ENCODE data around the gene INTS6.
"Not testable (repeated sequence)": the region's sequence is repeated elsewhere in the genome, so short reads cannot be mapped to it uniquely, and the experiment has no call there.

The INTS6 gene

DNA sequence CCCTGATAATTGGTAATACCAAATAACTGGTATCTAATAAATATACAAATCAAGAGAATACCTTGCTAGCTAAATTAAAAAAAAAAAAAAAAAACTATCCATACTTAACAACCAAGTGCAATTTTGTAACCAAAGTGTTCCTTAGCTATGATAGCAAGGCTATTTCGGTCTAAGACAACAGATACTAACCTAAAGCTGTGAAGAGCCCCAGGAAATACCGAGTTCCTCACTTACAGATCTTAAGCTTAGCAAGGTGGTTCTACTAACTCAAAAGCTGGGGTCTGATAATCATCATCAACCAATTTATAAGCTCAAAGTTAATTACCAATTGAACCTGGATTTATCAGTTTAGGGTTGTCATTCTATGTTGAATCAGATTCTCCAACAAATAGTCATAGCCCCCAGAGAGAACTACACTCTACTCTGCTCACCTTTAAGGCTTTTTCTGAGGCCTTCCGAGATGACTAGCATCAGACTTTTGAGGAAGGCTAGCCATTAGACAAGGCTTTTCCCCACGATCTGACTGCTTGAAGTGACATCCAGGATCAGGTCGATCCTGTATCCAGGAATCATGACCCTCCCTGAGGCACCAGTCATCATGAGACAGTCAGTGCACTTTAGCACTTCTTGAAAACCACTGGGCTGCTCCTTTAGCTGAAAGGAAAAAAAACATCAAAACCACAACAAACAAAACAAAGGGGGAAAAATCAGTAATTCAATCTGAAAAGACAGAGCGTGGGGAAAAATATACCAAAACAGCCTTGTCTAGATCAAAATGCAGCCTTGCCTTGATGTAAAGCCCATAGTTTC lies 31.9 kb downstream of the INTS6 start:
- DNase-seq, result no peak
- in situ Hi-C loops (cut with MboI; ENCODE audit: low pct_unique_long_range_greater_than_20kb, low sequenced_read_pairs), result no loop called here

DNA sequence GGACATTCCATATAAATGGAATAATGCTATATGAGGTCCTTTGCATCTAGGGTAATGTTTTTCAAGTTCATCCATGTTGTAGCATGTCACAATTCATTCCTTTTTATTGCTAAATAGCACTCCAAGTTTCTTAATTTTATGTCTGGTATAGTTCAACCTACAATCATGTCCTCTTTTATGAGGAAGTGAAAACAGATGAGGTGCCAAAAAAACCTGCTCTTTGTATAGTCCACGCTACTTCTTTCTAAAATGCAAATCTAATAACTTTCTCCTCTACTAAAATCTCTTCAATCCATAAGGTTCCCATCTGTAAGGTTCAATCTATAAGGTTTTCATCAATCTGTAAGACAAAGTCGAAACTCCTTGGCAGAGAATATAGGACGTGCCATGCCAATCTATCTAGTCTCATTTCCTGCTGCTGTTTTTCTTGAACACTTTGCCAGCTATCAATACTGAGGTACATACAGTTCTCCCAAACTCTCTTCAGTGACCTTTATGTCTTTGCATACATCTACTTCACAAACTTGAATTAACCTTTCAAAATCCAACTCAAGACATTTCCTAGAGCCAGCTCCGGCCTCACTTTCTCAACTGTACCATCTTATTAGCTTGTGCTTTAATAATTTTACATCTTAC lies 33.7 kb downstream of the INTS6 start:
- no peak for DNase-seq
- in situ Hi-C loops (cut with MboI; ENCODE audit: low pct_unique_long_range_greater_than_20kb, low sequenced_read_pairs), result no loop called here

DNA sequence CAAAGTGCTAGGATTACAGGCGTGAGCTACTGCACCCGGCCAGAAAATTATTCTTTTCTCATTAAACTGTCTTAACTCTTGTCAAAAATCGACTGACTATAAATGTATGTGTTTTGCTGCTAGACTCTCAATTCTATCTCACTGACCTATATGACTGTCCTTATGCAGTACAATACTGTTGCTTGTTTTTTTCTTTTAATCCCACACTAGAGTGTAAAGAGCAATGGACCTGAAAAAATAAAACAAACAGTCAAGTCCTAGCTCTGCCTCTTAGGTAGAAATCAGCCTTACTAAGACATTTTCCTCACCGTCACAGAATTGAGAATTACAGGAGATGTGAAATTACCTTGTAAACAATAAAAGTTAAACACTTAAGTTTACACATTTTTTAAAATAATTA lies 35.1 kb downstream of the INTS6 start:
- no peak for DNase-seq
- in situ Hi-C loops (cut with MboI; ENCODE audit: low pct_unique_long_range_greater_than_20kb, low sequenced_read_pairs), result no loop called here

DNA sequence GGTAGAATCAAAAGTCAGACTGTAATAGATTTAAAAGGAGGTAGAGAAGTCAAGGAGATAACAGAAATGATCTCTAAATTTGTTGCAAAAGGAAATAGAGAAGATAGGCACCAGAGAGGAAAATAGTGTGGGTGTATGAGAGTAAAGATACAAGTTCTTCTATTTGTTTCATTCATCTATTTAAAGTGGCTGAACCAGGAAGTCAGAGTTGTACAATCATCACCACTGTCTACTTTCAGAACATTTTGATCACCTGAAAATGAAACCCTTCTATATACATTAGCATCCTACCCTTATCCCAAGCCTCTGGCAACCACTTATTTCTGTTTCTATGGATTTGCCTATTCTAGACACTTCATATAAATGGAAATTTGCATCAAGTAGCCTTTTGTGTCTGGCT lies 36.7 kb downstream of the INTS6 start:
- in situ Hi-C loops (cut with MboI; ENCODE audit: low pct_unique_long_range_greater_than_20kb, low sequenced_read_pairs), result no loop called here
- no peak for DNase-seq

DNA sequence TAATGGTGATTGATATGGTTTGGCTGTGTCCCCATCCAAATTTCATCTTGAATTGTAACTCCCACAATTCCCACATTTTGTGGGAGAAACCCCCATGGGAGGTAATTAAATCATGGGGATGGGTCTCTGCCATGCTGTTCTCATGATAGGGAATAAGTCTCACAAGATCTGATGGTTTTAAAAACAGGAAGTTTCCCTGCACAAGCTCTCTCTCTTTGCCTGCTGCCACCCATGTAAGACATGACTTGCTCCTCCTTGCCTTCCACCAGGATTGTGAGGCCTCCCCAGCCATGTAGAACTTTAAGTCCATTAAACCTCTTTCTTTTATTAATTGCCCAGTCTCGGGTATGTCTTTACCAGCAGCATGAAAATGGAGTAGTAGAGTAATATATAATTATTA lies 37.5 kb downstream of the INTS6 start:
- DNase-seq; in situ Hi-C loops (cut with MboI; ENCODE audit: low pct_unique_long_range_greater_than_20kb, low sequenced_read_pairs): not testable (repeated sequence)

DNA sequence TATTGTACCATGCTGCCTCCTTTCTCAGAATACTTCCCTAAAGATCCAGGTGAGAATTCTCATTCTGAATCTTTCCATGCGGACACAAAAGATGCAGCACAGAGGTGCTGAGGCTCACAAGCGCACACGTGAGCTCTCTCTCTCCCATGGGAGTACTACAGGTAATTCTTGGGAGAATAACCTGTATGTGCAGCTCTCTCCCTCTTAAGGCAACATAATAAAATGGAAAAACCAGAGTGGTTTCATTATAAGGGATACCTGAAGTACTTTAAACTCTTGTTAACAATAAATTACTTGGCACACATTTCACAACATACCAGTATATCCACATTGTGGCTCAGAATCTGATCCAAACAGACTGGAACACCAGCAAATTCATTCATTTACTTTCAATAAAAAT lies 40.4 kb downstream of the INTS6 start:
- no peak for DNase-seq
- in situ Hi-C loops (cut with MboI; ENCODE audit: low pct_unique_long_range_greater_than_20kb, low sequenced_read_pairs), result no loop called here

DNA sequence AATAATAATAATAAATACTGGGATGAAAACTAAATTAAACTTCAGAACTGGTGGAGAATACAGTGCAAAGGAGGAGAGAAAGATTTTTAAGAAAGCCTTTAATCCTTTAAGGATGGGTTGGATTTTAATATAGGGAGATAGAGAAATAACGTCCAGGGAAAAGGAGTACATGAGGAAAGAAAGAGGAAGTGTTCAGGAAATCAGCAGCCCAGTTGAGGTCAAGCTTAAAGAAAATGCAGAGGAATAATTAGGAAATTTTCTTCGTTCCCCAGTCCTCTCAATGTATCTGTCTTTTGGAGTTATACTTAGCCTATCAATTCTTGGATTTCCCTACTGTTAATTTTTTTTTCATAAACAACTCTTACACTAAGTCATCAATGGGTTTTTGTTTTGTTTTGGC lies 47.7 kb downstream of the INTS6 start:
- in situ Hi-C loops (cut with MboI; ENCODE audit: low pct_unique_long_range_greater_than_20kb, low sequenced_read_pairs), result no loop called here
- DNase-seq, result no peak

DNA sequence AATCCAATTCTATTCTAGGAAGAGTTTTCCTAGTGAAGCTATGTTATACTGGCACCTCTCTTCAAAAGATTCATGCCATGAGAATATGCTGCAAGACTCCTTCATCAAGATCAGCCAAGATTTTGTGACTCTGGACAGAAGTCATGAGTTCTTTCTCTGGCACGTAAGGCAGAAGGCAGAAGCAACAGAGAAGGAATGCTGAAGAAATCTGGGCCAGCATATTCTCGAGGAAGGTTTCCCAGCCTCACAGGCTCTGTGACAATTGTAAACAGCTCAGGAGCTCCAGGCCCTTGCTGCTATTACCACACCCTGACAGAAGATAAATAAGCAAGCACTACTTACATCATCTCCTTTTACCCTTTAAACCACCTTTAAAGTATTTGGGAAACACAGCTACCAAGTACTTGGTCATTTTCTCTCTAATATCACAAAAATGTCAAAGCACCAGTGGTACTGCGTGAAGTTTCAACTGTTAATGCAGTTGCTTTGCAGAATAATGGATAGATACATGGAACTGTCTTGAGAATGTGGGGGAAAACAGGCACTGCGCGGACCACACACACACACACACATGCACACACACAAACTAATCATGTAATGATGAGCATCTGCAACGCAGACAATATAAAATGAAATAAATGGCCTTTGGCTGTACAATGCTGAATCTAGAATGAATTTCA lies 55.4 kb downstream of the INTS6 start:
- no peak for DNase-seq
- in situ Hi-C loops (cut with MboI; ENCODE audit: low pct_unique_long_range_greater_than_20kb, low sequenced_read_pairs), result no loop called here

DNA sequence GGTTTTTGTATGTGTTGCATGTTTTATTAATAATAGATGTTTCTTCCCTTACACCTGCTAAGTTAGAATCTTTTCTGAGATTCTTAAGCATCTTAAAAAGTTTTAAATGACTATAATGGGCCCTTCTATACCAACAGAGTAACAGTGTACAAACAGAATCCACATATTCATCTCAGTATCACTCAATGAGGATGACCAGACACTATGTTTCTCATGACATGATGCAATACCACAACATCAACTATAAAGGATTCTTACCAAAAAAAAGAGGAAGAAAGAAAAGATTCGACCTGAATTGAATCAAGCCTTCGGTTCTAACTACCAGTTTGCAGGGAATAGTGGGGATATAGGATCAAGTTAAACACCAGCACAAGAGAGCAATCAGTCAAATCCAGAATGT lies 56.5 kb downstream of the INTS6 start:
- DNase-seq, result peak; percentile 77
- in situ Hi-C loops (cut with MboI; ENCODE audit: low pct_unique_long_range_greater_than_20kb, low sequenced_read_pairs), result no loop called here

DNA sequence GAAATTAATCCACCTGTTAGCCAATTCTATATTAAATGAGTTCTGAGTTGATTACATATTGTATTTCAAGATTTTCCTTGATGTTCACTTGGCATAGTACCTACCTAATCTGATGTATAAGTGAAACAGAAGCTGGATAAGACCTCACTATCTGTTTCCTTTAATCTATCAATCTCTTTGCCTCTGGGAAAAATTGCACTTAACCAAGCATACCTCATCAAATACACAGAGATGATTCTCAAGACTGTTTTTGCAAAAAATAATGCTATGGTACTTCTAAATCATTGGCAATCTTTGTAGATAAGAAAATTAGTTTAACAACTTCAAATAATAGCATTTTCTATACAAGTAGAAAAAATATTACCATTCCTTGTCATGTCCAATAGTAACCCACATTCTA lies 58.1 kb downstream of the INTS6 start:
- in situ Hi-C loops (cut with MboI; ENCODE audit: low pct_unique_long_range_greater_than_20kb, low sequenced_read_pairs), result no loop called here
- no peak for DNase-seq

DNA sequence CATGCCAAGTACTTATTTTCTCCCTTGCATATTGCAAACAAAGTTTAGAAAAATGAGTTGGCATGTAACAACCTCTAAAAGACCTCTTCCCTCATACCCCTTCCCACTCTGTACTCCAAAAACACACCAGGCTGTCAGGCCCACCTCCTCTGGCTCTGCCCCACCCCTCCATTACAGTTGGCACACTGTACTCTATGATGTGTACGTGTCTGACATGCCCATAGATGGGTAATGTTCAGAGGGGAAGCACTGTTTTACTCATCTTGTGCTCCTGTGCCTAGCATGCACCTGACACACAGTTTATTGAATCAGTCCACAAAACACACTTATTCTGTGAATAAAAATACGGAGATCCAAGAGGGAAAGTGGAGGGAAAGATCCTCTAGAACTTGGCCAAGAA lies 67.7 kb downstream of the INTS6 start:
- in situ Hi-C loops (cut with MboI; ENCODE audit: low pct_unique_long_range_greater_than_20kb, low sequenced_read_pairs), result no loop called here
- DNase-seq, result no peak

DNA sequence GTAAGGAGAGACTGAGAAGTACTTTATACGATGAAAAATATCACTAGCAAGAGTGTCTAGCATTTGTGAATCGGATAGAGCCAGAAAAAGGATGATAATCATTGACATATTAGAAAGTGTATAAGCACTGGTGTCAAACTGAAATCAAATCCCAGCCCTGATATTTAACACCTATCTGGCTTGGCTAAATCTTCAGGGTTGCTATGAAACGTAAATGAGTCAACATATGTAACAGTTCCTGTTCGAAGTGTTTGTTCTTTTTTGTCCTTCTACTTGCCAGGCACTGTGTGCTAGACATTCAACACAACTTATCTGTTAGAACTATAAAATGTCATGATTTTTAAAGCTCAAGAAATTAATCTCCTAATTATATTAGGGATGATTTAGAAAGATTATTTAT lies 72.6 kb downstream of the INTS6 start:
- in situ Hi-C loops (cut with MboI; ENCODE audit: low pct_unique_long_range_greater_than_20kb, low sequenced_read_pairs), result no loop called here
- DNase-seq, result no peak

DNA sequence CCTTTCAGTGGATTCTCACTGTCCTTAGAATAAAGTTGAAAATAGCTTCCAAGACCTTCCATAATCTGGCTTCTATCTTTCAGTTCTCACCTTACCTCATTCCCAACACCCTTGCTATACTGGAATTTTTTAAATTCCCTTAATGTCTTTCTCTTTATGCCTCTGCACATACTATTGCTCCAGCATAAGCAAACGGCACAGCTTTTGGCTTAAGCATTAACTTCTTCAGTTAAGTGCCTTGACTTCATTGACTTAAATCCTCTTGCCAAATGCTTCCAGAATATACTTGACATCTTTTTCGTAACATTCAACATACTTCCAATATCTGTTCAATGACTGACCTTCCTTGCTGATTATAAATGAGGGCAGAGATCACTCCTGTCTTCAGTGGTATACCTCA lies 79.4 kb downstream of the INTS6 start:
- no peak for DNase-seq
- in situ Hi-C loops (cut with MboI; ENCODE audit: low pct_unique_long_range_greater_than_20kb, low sequenced_read_pairs), result no loop called here

DNA sequence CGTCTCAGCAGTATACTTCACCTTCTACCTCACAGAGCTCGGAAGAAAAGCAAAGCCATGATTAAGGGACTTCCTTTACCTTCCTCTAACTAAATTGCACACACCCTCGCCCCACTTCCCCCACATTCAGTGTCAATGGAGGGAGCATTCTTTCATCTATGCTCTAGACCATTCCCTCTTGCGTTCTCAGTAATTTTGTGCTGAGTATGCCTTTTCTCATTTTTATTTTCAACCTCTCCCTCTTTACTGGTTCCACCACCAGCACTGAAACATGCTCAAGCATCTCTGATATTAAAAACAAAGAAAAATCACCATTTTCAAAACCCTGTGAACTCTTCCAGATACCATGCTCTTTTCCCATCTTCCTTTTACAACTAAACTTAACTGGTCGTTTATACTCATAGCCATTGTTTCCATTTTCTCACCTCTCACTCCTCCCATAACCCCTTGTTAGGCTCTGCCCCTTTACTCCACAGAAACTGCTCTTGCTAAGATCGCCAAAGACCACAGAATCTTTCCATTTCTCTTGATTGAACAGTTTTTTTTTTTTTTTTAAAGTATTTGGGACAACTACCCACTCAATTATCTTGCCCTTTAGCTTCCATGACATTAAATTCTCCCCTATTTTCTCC lies 81.0 kb downstream of the INTS6 start:
- in situ Hi-C loops (cut with MboI; ENCODE audit: low pct_unique_long_range_greater_than_20kb, low sequenced_read_pairs), result no loop called here
- DNase-seq, result no peak

DNA sequence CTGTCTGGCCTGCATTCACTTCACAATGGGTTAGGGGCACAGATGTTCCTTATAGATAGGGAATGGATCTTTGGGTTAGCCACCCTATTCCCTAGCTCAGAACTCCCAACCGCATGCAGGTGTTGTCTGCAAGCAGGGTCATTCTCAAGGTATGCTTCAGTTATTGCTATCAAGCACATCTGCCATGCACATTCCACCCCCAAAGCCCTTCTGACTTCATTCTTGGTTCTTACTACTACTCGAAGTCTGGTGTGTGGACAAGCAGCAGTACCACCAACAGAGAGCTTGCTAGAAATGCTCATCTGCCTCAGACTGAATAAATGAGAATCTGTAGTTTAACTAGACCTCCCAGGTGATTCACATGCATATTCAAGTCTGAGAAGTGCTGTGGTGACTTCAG lies 82.0 kb downstream of the INTS6 start:
- no peak for DNase-seq
- in situ Hi-C loops (cut with MboI; ENCODE audit: low pct_unique_long_range_greater_than_20kb, low sequenced_read_pairs), result no loop called here

DNA sequence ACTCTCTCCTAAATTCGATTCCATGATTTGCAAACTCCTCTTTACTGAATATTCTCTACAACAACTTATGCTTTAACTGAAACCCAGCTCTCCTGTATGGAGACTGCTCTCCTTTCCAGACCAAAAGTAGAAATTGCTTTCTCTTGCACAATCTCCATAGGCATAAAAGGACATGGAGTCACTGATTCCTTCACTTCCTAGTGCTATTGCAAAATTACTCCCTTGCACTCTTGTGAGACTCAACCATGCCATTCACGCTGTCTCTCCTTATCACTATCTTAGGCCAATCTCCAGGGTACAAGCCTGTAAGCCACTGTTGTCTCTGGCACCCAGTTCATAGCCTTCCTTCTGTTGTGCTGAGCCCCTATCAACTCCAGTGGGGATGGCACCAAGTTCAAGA lies 82.7 kb downstream of the INTS6 start:
- no peak for DNase-seq
- in situ Hi-C loops (cut with MboI; ENCODE audit: low pct_unique_long_range_greater_than_20kb, low sequenced_read_pairs), result no loop called here

DNA sequence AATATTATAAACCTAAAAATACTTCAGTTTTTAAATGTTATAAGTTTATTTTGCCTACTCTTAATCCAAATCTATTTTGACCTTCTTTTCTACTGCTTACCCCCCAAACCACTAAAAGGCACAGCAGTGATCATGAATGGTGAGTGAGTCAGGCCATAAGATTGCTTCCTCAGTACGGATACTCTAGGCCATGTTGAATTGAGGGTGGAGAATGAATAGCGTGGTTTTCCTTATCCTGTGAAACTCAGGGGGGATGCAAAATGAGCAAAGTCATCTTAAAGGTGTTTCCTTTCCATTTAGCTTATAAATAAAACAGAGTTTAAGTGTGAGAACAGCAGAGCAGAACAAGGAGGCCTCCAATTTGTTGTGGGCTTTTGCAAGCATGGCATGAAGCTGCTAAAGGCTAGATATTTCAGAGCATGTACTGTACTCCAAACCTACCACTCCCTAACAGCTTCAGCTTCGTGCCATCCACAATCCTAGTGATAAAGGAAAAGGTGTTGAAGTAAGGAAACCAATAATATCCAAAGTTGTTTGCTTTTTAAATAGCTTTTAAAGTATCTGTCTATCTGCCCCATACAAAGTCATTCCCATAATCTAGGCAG lies 88.3 kb downstream of the INTS6 start:
- peak; percentile 67 for DNase-seq
- in situ Hi-C loops (cut with MboI; ENCODE audit: low pct_unique_long_range_greater_than_20kb, low sequenced_read_pairs), result no loop called here

DNA sequence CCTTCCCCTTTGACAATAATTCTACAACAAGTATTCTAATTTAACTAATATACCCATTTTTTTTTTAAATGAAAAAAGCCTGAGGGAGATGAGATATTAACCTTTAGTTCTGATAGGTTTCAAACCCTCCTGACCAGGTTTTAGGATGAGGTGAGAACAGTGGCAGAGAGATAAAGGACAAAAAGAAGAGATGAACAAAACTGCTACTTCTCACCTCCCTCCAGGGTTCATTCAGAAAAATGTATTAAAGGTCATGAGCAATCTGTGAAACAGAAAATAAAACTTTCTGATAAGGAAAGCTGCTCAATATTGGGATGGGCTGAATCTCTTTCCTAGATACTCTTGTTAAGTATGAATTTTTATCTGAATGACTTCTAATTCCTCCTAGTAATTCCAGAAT lies 89.2 kb downstream of the INTS6 start:
- in situ Hi-C loops (cut with MboI; ENCODE audit: low pct_unique_long_range_greater_than_20kb, low sequenced_read_pairs), result no loop called here
- DNase-seq, result no peak

DNA sequence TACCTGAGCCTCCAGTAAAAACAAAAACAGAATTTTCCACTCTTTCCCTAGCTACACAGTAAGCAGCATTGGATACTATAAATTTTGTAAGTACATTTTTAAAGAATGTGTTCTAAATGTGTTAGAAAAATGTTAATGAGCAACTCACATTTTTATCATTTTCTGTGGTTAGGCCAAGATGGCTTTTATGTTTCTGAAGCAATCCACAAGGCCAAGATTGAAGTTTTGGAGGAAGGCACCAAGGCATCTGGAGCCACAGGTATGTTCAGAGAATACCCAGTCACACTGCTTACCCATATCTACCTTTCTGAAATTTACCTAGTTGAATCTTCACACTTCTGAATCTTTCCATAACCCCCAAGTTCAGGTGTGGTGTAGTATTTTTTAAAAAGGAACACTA lies 91.7 kb downstream of the INTS6 start:
- in situ Hi-C loops (cut with MboI; ENCODE audit: low pct_unique_long_range_greater_than_20kb, low sequenced_read_pairs), result no loop called here
- DNase-seq, result no peak

DNA sequence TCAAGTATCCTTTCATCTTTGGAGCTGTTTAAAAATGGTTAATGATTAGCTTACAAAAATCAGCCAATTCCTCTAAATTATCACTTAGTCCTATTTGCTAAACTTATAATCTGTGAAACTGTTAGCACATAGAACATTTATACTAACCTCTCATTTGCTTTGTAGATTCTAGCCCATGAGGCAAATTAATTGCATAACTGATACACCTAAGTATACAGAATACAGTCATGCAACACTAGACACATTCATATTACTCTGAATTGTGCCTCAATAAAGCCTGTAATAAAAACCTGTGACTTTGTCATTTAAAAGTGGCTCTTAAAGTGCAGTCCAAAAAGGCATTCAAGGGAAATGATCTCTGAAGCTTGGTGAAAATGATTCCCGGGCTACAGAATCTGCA lies 92.3 kb downstream of the INTS6 start:
- DNase-seq, result no peak
- in situ Hi-C loops (cut with MboI; ENCODE audit: low pct_unique_long_range_greater_than_20kb, low sequenced_read_pairs), result no loop called here
